Prostate gland (tissue), 2 donors: ENCODE results near the gene SPARCL1. TPM values are rescaled to one million over a fixed set of nuclear protein-coding genes. Genes with fewer than 3 reads are reported as not detected.

Experiments used
- DNase-seq: peaks from one replicate; pipeline ENCODE4 v3.0.0-alpha.2; 2019; ENCODE audit warnings: low spot score
- H3K27ac ChIP-seq, 2 donors: fragments of 200-600 bp; sonication (generic); 2 replicates each; pipeline ENCODE4 v1.5.1; 2017 to 2019
- H3K27me3 ChIP-seq: fragments of 200-600 bp; sonication (generic); replicated peaks from 2 replicates; pipeline ENCODE4 v1.5.1; 2019; ENCODE audit not compliant: insufficient read depth
- H3K36me3 ChIP-seq, 2 donors: fragments of 200-600 bp; sonication (generic); 1 replicate in 1 of 2; 2 replicates in 1 of 2; pipeline versions ENCODE4 v1.5.1 to v1.8.1; 2017 to 2019
- H3K4me1 ChIP-seq: fragments of 200-600 bp; sonication (generic); replicated peaks from 2 replicates; pipeline ENCODE4 v1.5.1; 2019
- H3K4me3 ChIP-seq, 2 donors: fragments of 200-600 bp; sonication (generic); 2 replicates each; pipeline ENCODE4 v1.5.1; 2017 to 2019
- H3K9me3 ChIP-seq: fragments of 200-600 bp; sonication (generic); 2 replicates; pipeline ENCODE4 v1.5.1; 2017
- POLR2A ChIP-seq: fragments of 450-650 bp; IDR thresholded peaks from one replicate; pipeline ENCODE4 v1.6.1; 2016; ENCODE audit warnings: antibody characterized with exemption, mild to moderate bottlenecking
- POLR2AphosphoS5 ChIP-seq: sonication (generic); formaldehyde crosslinking; IDR thresholded peaks from one replicate; pipeline ENCODE4 v1.6.1; 2017; ENCODE audit warnings: antibody characterized with exemption
- WGBS: methylation state at CpG from one replicate; pipeline ENCODE4 v1.1.5; 2018; 5-methylcytosine and 5-hydroxymethylcytosine counted together
- intact Hi-C: fragments of 100-400 bp; cut with DNase I; formaldehyde crosslinking; loops from one replicate; pipeline ENCODE4 v1.14.2; 2022
- total RNA-seq, 2 donors: library from RNA; depleted of rRNA; stranded (reverse); fragments of >200 nt; gene quantifications; one replicate each; pipeline ENCODE4 v1.1.0, GENCODE V29; 2016
- TF ChIP-seq, protein P1 (sequence below), 4 experiments: fragments of 200-600 bp in 2 of 4; fragments of 450-650 bp in 2 of 4; sonication (generic) in 2 of 4; IDR thresholded peaks; 1 replicate in 3 of 4; 2 replicates in 1 of 4; pipeline ENCODE4 v1.5.1; 2016 to 2019; ENCODE audit warnings: antibody characterized with exemption in 4 of 4, mild to moderate bottlenecking in 2 of 4, moderate library complexity in 2 of 4

The SPARCL1 gene
- total RNA-seq, 2 donors from 2014 or later: 248 to 377 TPM

DNA sequence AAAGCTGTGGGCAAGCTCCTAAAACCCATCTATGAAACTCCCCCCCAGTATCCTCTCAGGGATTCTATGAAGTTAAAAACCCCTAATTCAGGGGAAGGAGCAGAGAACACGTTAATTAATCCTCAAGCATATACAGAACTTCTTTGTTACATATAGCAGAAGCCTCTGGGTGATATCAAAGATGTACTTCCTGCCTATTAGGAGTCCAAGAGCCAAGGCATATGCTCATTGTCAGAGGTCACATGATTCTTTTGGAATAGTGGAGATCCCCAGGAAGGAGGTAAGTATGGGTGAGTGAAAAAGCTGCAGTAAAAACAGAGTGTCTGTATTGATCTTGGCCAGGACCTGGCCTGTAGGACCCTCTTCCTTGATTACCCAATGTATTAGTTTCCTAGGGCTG, 2.9 kb upstream of the SPARCL1 start:
- no peak for TF ChIP-seq POLR2A
- no peak for TF ChIP-seq POLR2AphosphoS5
- TF ChIP-seq, protein P1, sequence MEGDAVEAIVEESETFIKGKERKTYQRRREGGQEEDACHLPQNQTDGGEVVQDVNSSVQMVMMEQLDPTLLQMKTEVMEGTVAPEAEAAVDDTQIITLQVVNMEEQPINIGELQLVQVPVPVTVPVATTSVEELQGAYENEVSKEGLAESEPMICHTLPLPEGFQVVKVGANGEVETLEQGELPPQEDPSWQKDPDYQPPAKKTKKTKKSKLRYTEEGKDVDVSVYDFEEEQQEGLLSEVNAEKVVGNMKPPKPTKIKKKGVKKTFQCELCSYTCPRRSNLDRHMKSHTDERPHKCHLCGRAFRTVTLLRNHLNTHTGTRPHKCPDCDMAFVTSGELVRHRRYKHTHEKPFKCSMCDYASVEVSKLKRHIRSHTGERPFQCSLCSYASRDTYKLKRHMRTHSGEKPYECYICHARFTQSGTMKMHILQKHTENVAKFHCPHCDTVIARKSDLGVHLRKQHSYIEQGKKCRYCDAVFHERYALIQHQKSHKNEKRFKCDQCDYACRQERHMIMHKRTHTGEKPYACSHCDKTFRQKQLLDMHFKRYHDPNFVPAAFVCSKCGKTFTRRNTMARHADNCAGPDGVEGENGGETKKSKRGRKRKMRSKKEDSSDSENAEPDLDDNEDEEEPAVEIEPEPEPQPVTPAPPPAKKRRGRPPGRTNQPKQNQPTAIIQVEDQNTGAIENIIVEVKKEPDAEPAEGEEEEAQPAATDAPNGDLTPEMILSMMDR (IDR thresholded peaks at IDR 0.05): no peak
- Histone ChIP-seq H3K4me3 (no peak overlapping the region), H3K4me1 (no peaks in the 10 kb centered on the region), H3K36me3 (no peaks in the 10 kb centered on the region), H3K27me3 (no peaks in the 10 kb centered on the region), H3K27ac (peak overlapping the region; percentile 68 to 88), H3K9me3 (no peaks in the 10 kb centered on the region)
- 70% methylated on average over 1 of the region's 1 CpG for WGBS
- no peak for DNase-seq
- intact Hi-C loops: loop anchor here (10.0 kb wide), 1 partner anchor 483 kb away; no protein-coding TSS in a partner anchor

DNA sequence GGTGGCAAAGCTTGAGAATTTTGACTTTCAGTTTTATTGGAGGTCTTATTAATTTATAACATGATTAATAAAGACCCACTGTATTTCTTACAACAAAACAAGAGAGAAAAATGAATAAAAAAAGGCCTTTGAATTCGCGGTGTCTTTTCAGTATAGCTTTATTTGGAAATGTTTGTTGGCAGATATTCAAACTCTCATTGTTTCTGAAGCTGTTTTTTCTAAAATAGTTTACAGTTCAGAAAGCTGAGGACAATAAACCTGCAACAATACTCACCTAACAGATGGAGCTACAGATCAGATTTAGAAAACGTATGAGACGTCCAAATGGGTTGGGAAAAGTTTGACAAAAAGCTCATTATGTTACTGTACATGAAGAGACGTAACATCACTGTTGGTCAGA, 2.4 kb upstream of the SPARCL1 start:
- Histone ChIP-seq H3K9me3 (no peaks in the 10 kb centered on the region), H3K4me1 (no peaks in the 10 kb centered on the region), H3K4me3 (no peak overlapping the region), H3K36me3 (no peaks in the 10 kb centered on the region), H3K27ac (peak overlapping the region; percentile 68 to 88), H3K27me3 (no peaks in the 10 kb centered on the region)
- WGBS: 25% methylated on average over 5 of the region's 5 CpGs
- no peak for DNase-seq
- intact Hi-C loops: loop anchor here (10.0 kb wide), 1 partner anchor 483 kb away; no protein-coding TSS in a partner anchor
- TF ChIP-seq POLR2AphosphoS5 (no peak), POLR2A (no peak)

DNA sequence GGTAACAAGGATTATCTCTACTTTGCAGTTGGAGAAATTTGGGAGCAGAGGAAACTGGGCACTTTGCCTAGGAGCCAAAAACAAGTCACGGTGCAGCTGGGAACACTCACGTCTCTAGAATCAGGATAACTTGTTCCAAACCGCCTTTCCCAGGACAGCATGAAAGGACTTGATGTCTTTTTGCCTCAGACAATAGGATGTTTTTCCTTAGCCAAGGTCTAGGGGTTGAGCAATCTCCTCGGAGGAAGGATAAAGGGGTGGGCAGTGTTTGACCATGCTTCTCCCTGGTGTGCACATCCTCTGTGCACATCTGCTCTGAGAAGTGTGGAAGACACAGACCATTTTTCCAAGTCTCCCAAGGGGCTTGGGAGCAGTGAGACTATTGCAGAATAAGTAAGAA, 1.7 kb upstream of the SPARCL1 start:
- intact Hi-C loops: loop anchor here (10.0 kb wide), 1 partner anchor 484 kb away; no protein-coding TSS in a partner anchor
- H3K27ac ChIP-seq: peak overlapping the region; percentile 88
- H3K36me3 ChIP-seq: no peaks in the 10 kb centered on the region
- no peaks in the 10 kb centered on the region for H3K9me3 ChIP-seq
- H3K27me3 ChIP-seq: no peaks in the 10 kb centered on the region
- WGBS: 0% methylated on average over 4 of the region's 4 CpGs
- H3K4me1 ChIP-seq: no peaks in the 10 kb centered on the region
- peak; percentile 79 for DNase-seq
- TF ChIP-seq, protein P1 (IDR thresholded peaks at IDR 0.05): no peak
- no peak for TF ChIP-seq POLR2A
- TF ChIP-seq POLR2AphosphoS5: peak; percentile 96
- H3K4me3 ChIP-seq: no peak overlapping the region

GRCh38 chr4:87530229-87530628, 1.1 kb upstream of the SPARCL1 start:
- no peaks in the 10 kb centered on the region for H3K27me3 ChIP-seq

GRCh38 chr4:87527431-87528220, 1.6 kb downstream of the SPARCL1 start:
- Histone ChIP-seq H3K9me3 (no peaks in the 10 kb centered on the region), H3K27me3 (no peaks in the 10 kb centered on the region), H3K36me3 (no peaks in the 10 kb centered on the region), H3K4me3 (peak overlapping the region; percentile 30 to 31), H3K4me1 (no peaks in the 10 kb centered on the region), H3K27ac (peak overlapping the region; percentile 88)
- WGBS: 11% methylated on average over 2 of the region's 2 CpGs
- intact Hi-C loops: loop anchor here (10.0 kb wide), 1 partner anchor 757 kb away; the partner anchor contains the start of gene PPM1K
- TF ChIP-seq, protein P1 (IDR thresholded peaks at IDR 0.05): no peak
- no peak for TF ChIP-seq POLR2A
- TF ChIP-seq POLR2AphosphoS5: peak; percentile 60
- peak; percentile 33 for DNase-seq

More at GRCh38 chr4:87530229-87530628, 1.1 kb upstream of the SPARCL1 start:
- Histone ChIP-seq H3K36me3 (no peaks in the 10 kb centered on the region), H3K27ac (peak overlapping the region; percentile 88), H3K4me1 (no peaks in the 10 kb centered on the region), H3K4me3 (no peak overlapping the region), H3K9me3 (no peaks in the 10 kb centered on the region)
- no peak for DNase-seq
- TF ChIP-seq POLR2A (no peak), POLR2AphosphoS5 (no peak)
- TF ChIP-seq, protein P1 (IDR thresholded peaks at IDR 0.05): no peak
- intact Hi-C loops: loop anchor here (10.0 kb wide), 1 partner anchor 485 kb away; no protein-coding TSS in a partner anchor
- WGBS: 11% methylated on average over 1 of the region's 1 CpG
